Astrocyte (in vitro differentiated cells and primary cell): ENCODE results near the gene OLFML2B.

Source experiments
- EZH2 ChIP-seq: IDR thresholded peaks from 2 replicates; pipeline ENCODE4 v1.6.1; 2012; ENCODE audit warnings: mild to moderate bottlenecking, low read length, inconsistent platforms; ENCODE audit not compliant: insufficient read depth
- TF ChIP-seq, protein P1 (sequence below): IDR thresholded peaks from 2 replicates; pipeline ENCODE4 v1.5.1; 2011; ENCODE audit warnings: low read depth, mild to moderate bottlenecking, inconsistent platforms, low read length, moderate library complexity; ENCODE audit not compliant: insufficient read depth

DNA sequence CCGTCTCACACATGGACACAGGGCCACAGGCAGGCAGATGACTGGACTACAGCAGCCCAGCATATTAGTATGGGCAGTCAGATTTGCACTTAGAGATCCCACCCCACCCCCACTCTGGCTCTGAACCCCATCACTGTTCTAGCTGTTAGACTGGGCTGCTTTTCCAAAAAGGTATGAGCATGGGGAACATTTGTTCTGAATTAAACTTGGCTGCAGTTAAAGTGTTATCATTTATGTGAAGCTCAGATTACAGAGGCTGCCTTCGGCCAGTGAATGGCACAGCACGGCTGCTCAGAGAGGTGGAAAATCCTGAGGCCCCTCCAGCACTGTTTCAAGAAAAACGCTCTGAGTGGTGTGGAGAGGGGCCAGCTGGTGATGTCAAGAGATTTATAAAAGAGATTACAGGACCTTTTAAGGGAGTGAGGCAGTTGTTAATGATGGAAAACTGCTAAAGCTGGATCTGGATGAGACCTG, 38.9 kb upstream of the OLFML2B start:
- TF ChIP-seq, protein P1, sequence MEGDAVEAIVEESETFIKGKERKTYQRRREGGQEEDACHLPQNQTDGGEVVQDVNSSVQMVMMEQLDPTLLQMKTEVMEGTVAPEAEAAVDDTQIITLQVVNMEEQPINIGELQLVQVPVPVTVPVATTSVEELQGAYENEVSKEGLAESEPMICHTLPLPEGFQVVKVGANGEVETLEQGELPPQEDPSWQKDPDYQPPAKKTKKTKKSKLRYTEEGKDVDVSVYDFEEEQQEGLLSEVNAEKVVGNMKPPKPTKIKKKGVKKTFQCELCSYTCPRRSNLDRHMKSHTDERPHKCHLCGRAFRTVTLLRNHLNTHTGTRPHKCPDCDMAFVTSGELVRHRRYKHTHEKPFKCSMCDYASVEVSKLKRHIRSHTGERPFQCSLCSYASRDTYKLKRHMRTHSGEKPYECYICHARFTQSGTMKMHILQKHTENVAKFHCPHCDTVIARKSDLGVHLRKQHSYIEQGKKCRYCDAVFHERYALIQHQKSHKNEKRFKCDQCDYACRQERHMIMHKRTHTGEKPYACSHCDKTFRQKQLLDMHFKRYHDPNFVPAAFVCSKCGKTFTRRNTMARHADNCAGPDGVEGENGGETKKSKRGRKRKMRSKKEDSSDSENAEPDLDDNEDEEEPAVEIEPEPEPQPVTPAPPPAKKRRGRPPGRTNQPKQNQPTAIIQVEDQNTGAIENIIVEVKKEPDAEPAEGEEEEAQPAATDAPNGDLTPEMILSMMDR = no peak
- TF ChIP-seq EZH2 = no peak
